Osteocyte (in vitro differentiated cells): ENCODE results near the gene GTPBP10. TPM values are rescaled to one million over a fixed set of nuclear protein-coding genes. Genes with fewer than 3 reads are reported as not detected.

ENCODE experiments used
- DNase-seq: peaks from one replicate; pipeline ENCODE4 v3.0.0; 2021; ENCODE audit warnings: mixed read lengths; ENCODE audit not compliant: unreplicated experiment; ENCODE audit errors: extremely low spot score
- H3K27ac Mint-ChIP-seq: one replicate; pipeline ENCODE4 v1.8.0; 2021; ENCODE audit warnings: mild to moderate bottlenecking, mixed read lengths; ENCODE audit not compliant: unreplicated experiment
- H3K27me3 Mint-ChIP-seq: one replicate; pipeline ENCODE4 v1.8.0; 2021; ENCODE audit warnings: mixed read lengths; ENCODE audit not compliant: unreplicated experiment
- H3K36me3 Mint-ChIP-seq: one replicate; pipeline ENCODE4 v1.8.0; 2021; ENCODE audit warnings: mixed read lengths; ENCODE audit not compliant: unreplicated experiment
- H3K4me1 Mint-ChIP-seq: one replicate; pipeline ENCODE4 v1.8.0; 2021; ENCODE audit warnings: mixed read lengths; ENCODE audit not compliant: unreplicated experiment
- H3K4me3 Mint-ChIP-seq: one replicate; pipeline ENCODE4 v1.8.0; 2021; ENCODE audit warnings: mild to moderate bottlenecking, moderate library complexity, mixed read lengths; ENCODE audit not compliant: unreplicated experiment
- H3K9me3 Mint-ChIP-seq: one replicate; pipeline ENCODE4 v1.8.0; 2021; ENCODE audit warnings: mixed read lengths; ENCODE audit not compliant: unreplicated experiment
- total RNA-seq: library from RNA; stranded (reverse); gene quantifications from 2 replicates; pipeline ENCODE4 v1.2.1, GENCODE V29; 2021
- TF ChIP-seq, protein P1 (sequence below): fragments of 200-600 bp; sonication (generic); IDR thresholded peaks from 2 replicates; pipeline ENCODE4 v1.5.0; 2021; ENCODE audit warnings: antibody characterized with exemption, mild to moderate bottlenecking, moderate library complexity

Gene GTPBP10
- total RNA-seq, 1 donor from 2014 or later, result 19.5 TPM

DNA sequence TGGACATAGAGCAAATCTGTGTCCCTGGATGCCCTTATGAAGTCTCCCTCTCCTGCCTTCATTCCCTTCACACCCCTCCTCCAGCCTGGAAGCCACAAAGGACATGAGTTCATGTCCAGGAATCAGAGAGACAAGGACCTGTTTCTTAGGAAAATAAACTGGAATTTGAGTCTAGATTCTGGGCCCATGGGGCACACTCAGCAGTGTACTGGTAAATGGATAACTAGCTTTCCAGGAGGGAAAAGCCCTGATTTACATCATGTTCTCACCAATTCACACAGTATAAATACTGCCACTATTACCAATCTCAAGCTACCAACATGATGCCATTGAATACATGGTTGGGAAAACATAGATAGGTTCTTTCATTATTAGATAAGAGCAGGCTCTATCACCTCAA, 35.3 kb upstream of the GTPBP10 start:
- no peak for DNase-seq
- H3K27me3 Mint-ChIP-seq, result peaks cover 46% of the 10 kb centered on the region

DNA sequence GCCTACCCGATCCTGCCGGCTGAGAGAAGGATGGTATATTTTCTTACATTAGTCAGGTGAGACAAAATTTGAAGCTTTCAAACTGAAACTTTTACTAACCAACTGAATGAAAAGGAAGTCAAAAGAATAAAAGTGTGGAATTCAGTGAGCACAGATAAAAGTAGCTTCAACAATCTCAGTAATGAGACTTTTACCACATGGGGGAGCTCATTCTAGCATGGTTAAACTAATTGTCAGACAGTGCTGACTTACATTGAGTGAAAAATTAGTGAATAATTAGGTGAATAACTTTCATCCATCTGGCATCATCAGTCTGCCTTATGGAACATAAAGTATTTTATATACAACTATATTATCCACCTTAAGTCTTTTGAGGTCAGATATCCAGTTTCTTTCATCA, 33.8 kb upstream of the GTPBP10 start:
- TF ChIP-seq, protein P1, sequence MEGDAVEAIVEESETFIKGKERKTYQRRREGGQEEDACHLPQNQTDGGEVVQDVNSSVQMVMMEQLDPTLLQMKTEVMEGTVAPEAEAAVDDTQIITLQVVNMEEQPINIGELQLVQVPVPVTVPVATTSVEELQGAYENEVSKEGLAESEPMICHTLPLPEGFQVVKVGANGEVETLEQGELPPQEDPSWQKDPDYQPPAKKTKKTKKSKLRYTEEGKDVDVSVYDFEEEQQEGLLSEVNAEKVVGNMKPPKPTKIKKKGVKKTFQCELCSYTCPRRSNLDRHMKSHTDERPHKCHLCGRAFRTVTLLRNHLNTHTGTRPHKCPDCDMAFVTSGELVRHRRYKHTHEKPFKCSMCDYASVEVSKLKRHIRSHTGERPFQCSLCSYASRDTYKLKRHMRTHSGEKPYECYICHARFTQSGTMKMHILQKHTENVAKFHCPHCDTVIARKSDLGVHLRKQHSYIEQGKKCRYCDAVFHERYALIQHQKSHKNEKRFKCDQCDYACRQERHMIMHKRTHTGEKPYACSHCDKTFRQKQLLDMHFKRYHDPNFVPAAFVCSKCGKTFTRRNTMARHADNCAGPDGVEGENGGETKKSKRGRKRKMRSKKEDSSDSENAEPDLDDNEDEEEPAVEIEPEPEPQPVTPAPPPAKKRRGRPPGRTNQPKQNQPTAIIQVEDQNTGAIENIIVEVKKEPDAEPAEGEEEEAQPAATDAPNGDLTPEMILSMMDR, result peak; percentile 42
- no peaks in the 10 kb centered on the region for H3K4me1 Mint-ChIP-seq
- H3K9me3 Mint-ChIP-seq, result no peaks in the 10 kb centered on the region
- no peak overlapping the region for H3K27ac Mint-ChIP-seq
- peaks cover 54% of the 10 kb centered on the region for H3K27me3 Mint-ChIP-seq
- H3K36me3 Mint-ChIP-seq, result no peaks in the 10 kb centered on the region
- no peak for DNase-seq
- no peak overlapping the region for H3K4me3 Mint-ChIP-seq

More for the DNA sequence above, 35.3 kb upstream of the GTPBP10 start:
- no peaks in the 10 kb centered on the region for H3K4me1 Mint-ChIP-seq
- H3K36me3 Mint-ChIP-seq, result no peaks in the 10 kb centered on the region
- no peaks in the 10 kb centered on the region for H3K9me3 Mint-ChIP-seq
- no peak overlapping the region for H3K27ac Mint-ChIP-seq
- TF ChIP-seq, protein P1, result no peak
- H3K4me3 Mint-ChIP-seq, result no peak overlapping the region

DNA sequence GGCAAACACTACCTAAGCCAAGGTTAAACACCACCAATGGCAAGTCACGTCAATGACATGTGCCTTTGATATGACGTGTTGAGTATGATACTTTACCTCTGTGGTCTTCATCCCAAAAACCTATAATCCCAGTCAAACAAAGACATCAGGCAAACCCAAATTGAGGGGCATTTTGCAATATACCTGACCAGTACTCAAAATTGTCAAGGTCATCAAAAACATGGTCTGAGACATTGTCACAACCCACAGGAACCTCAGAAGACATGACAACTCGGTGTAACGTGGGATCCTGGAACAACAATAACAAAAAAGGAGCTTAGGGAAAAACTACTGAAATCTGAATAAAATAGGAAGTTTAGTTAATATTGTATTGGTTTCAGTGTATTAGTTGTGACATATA, 32.6 kb upstream of the GTPBP10 start:
- DNase-seq, result no peak
- Mint-ChIP-seq H3K4me3 (no peak overlapping the region), H3K27ac (no peak overlapping the region), H3K9me3 (no peaks in the 10 kb centered on the region), H3K27me3 (peaks cover 55% of the 10 kb centered on the region), H3K4me1 (no peaks in the 10 kb centered on the region), H3K36me3 (no peaks in the 10 kb centered on the region)
- TF ChIP-seq, protein P1, result no peak

DNA sequence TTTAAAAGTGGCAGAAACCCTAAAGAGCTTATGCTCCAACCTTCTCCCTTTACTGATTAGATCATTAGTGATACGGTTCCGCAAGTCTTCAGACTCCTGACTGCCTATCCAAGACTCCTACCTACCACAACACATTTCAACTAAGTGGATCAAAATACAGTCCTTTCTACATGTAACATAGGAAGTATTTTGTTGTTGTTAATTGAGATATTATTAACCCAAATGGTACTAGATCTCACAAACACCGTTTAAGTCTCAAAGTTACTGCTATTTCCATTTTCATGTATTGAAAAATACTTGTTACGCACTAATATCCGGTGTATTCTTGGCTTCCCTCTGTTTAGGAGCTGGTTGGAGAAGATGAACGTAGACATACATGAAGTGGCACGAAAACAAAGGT, 26.5 kb upstream of the GTPBP10 start:
- Mint-ChIP-seq H3K4me1 (peaks cover 6% of the 10 kb centered on the region), H3K36me3 (no peaks in the 10 kb centered on the region), H3K9me3 (no peaks in the 10 kb centered on the region), H3K4me3 (no peak overlapping the region), H3K27me3 (peaks cover 71% of the 10 kb centered on the region), H3K27ac (no peak overlapping the region)
- no peak for DNase-seq
- TF ChIP-seq, protein P1, result no peak

DNA sequence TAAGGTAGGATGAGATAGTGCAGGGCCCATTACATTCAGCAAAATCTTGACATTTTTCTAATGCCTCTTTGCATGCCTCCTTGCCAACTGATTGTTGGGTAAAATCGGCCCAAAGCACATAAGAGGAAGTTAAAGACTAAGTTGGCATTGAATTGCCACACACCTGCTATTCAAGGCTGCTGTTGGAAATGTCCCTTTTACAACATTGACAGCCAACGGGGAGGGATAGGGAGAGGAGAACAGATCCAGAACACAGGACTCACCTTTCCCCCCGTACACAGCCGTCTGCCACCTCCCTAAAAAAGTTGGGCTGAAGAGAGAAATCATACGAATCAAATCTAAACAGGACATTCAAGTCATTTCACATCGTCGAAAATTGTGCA, 26.1 kb upstream of the GTPBP10 start:
- DNase-seq, result no peak
- TF ChIP-seq, protein P1, result no peak
- Mint-ChIP-seq H3K4me1 (peaks cover 6% of the 10 kb centered on the region), H3K36me3 (no peaks in the 10 kb centered on the region), H3K9me3 (no peaks in the 10 kb centered on the region), H3K4me3 (peak overlapping the region; percentile 14), H3K27me3 (peaks cover 67% of the 10 kb centered on the region), H3K27ac (no peak overlapping the region)
